Measurements from ENCODE around the gene PDAP1. TPM values are rescaled to one million over a fixed set of nuclear protein-coding genes. Genes with fewer than 3 reads are reported as not detected.

PDAP1 gene
- polyA plus RNA-seq, 2 of the 4 experiments (the other 2 are of a cell fraction), result 81.8 to 347 TPM

DNA sequence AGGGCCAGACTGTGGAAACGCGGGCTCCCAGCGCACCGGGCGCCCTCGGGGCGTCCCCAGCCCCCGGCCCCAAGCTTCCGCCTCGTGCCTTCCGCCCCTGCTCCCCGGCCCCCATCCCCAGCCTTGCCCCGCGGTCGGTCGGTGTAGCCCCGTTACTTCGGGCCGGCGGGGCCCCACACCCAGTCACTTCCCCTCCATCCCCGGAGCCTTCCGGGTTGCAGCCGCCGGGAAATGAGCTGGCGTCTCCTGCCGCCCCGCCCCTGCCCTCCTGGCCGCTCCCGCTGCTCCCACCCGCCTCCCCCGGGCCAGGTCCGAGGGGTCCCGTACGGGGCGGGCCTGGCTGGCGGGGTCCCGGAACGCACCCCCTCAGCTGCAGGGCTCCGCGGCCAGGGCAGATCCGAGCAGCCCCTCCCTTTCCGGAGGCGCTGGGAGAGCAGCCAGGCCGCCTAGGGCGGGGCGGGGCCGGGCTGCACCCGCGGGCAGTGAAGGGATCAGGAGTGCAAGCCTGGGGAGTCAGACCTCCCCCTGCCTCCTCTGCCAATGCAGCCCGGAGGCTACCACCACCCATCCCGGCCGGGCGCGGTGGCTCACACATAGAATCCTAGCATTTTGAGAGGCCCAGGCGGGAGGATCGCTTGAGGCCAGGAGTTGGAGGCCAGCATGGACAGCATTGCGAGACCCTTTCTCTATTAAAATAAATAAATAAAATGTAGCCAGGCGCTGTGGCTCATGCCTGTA lies 33.2 kb downstream of the PDAP1 start (continued):
- TF ChIP-seq, protein P1, sequence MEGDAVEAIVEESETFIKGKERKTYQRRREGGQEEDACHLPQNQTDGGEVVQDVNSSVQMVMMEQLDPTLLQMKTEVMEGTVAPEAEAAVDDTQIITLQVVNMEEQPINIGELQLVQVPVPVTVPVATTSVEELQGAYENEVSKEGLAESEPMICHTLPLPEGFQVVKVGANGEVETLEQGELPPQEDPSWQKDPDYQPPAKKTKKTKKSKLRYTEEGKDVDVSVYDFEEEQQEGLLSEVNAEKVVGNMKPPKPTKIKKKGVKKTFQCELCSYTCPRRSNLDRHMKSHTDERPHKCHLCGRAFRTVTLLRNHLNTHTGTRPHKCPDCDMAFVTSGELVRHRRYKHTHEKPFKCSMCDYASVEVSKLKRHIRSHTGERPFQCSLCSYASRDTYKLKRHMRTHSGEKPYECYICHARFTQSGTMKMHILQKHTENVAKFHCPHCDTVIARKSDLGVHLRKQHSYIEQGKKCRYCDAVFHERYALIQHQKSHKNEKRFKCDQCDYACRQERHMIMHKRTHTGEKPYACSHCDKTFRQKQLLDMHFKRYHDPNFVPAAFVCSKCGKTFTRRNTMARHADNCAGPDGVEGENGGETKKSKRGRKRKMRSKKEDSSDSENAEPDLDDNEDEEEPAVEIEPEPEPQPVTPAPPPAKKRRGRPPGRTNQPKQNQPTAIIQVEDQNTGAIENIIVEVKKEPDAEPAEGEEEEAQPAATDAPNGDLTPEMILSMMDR (IDR thresholded peaks at IDR 0.05), result no peak

DNA sequence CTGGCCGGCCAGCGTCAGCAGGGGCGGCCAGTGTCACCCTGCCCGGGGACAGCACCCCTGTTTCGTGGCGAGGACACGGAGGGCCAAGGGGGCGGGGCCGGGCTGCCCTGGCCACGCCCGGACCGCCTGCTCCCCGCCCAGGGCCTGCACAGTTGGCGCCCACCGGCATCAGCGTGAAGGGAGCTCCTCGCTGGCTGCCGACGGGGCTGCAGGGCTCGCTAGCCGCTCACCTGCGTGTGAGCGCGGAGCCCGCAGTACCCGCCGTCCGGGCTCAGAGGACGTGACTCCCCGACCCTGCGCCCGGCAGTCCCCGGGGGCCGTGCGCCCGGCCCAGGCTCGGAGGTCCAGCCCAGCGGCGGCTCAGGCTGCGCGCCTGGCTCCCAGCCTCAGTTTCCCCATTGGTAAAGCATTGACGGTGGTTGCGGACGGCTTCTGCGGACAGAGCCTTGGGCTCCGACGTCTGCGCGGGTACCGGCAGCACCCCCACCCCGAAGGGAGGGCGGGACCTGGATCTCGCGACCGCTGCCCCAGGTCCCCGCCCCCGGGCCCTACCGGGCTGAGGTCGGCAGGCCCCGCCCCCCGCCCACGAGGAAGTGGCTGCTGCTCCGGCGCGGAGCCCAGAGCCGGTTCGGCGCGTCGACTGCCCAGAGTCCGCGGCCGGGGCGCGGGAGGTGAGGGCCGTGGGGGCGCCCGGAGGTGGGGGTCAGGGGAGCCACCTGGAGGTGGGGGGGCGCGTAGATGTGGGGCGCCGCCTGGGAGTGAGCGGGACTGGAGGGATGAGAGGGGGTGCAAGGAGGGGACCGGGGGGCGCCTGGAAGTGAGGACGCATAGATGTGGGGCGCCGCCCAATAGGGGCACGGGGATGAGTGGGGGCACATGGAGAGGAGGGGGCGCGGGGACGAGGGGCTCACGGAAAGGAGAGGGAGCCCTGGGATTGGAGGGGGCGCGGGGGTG lies 34.0 kb downstream of the PDAP1 start, which contains the start of gene ARPC1B:
Gene ARPC1B (plus strand): TSS at position 620 of the 954 bp plus-strand sequence. CDS start 10,985 bp downstream, outside the sequence.
- no peaks in the 10 kb centered on the region for H3K9me3 ChIP-seq
- CTCF ChIA-PET, result interaction anchor here (0.9 to 1.4 kb wide), 2 partner anchors 10 to 12 kb away, joined by 4 read pairs; no protein-coding TSS in a partner anchor
- TF ChIP-seq PHF8 (IDR thresholded peaks at IDR 0.05; ENCODE audit: borderline replicate concordance, low read depth) (peak; percentile 60; the same call in 1 of the 2 replicates), RFX5 (IDR thresholded peaks at IDR 0.05) (no peak), EHF (CRISPR knock-in tag; IDR thresholded peaks at IDR 0.05) (no peak), BCL3 (IDR thresholded peaks at IDR 0.05) (peak; percentile 54; the same call in 2 of the 3 replicates), MAFK (IDR thresholded peaks at IDR 0.05; ENCODE audit: partially characterized antibody) (no peak), HES2 (IDR thresholded peaks at IDR 0.05) (no peak), CHD2 (IDR thresholded peaks at IDR 0.05; ENCODE audit: low read length, partially characterized antibody) (peak; percentile 54), BHLHE40 (IDR thresholded peaks at IDR 0.05; ENCODE audit: low read depth, low read length) (no peak), ZSCAN20 (CRISPR knock-in tag; IDR thresholded peaks at IDR 0.05) (no peak), ELK1 (IDR thresholded peaks at IDR 0.05; ENCODE audit: low read depth, low read length) (no peak), POLR2A (IDR thresholded peaks at IDR 0.05; ENCODE audit: low read length) (peak; percentile 86), MYC (IDR thresholded peaks at IDR 0.05; ENCODE audit: borderline replicate concordance, low read length) (0 out of 2 replicates have a peak, but pooled peaks have one; percentile 36), JUN (IDR thresholded peaks at IDR 0.05) (peak in 1 of 2 experiments; percentile 90; a peak in 4 of 5 replicates), ZC3H11A (IDR thresholded peaks at IDR 0.05) (no peak), FOSB (CRISPR knock-in tag; IDR thresholded peaks at IDR 0.05) (no peak), ZFP36 (IDR thresholded peaks at IDR 0.05; ENCODE audit: borderline replicate concordance, partially characterized antibody) (no peak)
- TF ChIP-seq, protein P2, sequence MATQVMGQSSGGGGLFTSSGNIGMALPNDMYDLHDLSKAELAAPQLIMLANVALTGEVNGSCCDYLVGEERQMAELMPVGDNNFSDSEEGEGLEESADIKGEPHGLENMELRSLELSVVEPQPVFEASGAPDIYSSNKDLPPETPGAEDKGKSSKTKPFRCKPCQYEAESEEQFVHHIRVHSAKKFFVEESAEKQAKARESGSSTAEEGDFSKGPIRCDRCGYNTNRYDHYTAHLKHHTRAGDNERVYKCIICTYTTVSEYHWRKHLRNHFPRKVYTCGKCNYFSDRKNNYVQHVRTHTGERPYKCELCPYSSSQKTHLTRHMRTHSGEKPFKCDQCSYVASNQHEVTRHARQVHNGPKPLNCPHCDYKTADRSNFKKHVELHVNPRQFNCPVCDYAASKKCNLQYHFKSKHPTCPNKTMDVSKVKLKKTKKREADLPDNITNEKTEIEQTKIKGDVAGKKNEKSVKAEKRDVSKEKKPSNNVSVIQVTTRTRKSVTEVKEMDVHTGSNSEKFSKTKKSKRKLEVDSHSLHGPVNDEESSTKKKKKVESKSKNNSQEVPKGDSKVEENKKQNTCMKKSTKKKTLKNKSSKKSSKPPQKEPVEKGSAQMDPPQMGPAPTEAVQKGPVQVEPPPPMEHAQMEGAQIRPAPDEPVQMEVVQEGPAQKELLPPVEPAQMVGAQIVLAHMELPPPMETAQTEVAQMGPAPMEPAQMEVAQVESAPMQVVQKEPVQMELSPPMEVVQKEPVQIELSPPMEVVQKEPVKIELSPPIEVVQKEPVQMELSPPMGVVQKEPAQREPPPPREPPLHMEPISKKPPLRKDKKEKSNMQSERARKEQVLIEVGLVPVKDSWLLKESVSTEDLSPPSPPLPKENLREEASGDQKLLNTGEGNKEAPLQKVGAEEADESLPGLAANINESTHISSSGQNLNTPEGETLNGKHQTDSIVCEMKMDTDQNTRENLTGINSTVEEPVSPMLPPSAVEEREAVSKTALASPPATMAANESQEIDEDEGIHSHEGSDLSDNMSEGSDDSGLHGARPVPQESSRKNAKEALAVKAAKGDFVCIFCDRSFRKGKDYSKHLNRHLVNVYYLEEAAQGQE (IDR thresholded peaks at IDR 0.05), result peak; percentile 59
- TF ChIP-seq, protein P3, sequence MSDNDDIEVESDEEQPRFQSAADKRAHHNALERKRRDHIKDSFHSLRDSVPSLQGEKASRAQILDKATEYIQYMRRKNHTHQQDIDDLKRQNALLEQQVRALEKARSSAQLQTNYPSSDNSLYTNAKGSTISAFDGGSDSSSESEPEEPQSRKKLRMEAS (IDR thresholded peaks at IDR 0.05), result 0 out of 2 replicates have a peak, but pooled peaks have one; percentile 25
- TF ChIP-seq, protein P1 (IDR thresholded peaks at IDR 0.05), result no peak
- FAIRE-seq (no peak), ATAC-seq (peak; percentile 85 to 87), DNase-seq (ENCODE audit: low read depth in 1 of 2, low spot score in 1 of 2) (peak; percentile 78 to 91)
- POLR2A ChIA-PET, result interaction anchor here (0.6 to 2.4 kb wide), 3 partner anchors 13 to 34 kb away, joined by 3 to 15 read pairs (median 5); partner anchors contain the start of genes BUD31 and PDAP1
- H3K4me3 ChIP-seq, result peak within 1 kb of the TSS; percentile 96
- 0% methylated on average over 22 of the region's 95 CpGs for WGBS (ENCODE audit: missing lambda C conversion rate)
- H3K4me2 ChIP-seq, result peak within 1 kb of the TSS; percentile 83
- peaks cover 39% of the 10 kb centered on the region for H3K4me1 ChIP-seq
- peak within 1 kb of the TSS; percentile 95 to 98 for H3K27ac ChIP-seq
